GM18867 (cell line): ENCODE results near the gene PRR20G.

ENCODE experiments used
- ATAC-seq: cut with Tn5 transposase; IDR thresholded peaks from one replicate; pipeline ENCODE4 v1.9.1; 2021; ENCODE audit warnings: mild to moderate bottlenecking, moderate library complexity; ENCODE audit not compliant: unreplicated experiment

PRR20G gene

GRCh38 chr3:127237835-127238234, 50.0 kb downstream of the PRR20G start:
- no peak for ATAC-seq

- ATAC-seq, result no peak
These were observed 52.1 kb downstream of the PRR20G start for GRCh38 chr3:127235706-127236105.

- ATAC-seq, result no peak
These were observed 53.1 kb downstream of the PRR20G start for GRCh38 chr3:127234778-127235177.
